MCF 10A (cell line): ENCODE results near the gene MTA3. TPM values are rescaled to one million over a fixed set of nuclear protein-coding genes. Genes with fewer than 3 reads are reported as not detected.

Source experiments
- BruUV-seq: library from RNA; stranded (reverse); fragments of 400-500 nt; replicated peaks from 2 replicates; lab custom pipeline; 2021; lab: Mats Ljungman, UMichigan
- CTCF ChIA-PET: fragments of 300-600 bp; sonication (Branson Sonifier 250); formaldehyde crosslinking; extraction: SDS; loops from one replicate; lab custom pipeline; 2021; ENCODE audit warnings: antibody characterized with exemption, inconsistent platforms; lab: Yijun Ruan, JAX
- POLR2A ChIA-PET: fragments of 300-600, 350-650 bp; sonication (Branson Sonifier 250); formaldehyde crosslinking; extraction: SDS; loops from one replicate; lab custom pipeline; 2020; ENCODE audit warnings: antibody characterized with exemption, inconsistent platforms; lab: Yijun Ruan, JAX
- DNase-seq: peaks from one replicate; pipeline ENCODE4 v3.0.0-alpha.2; 2018; ENCODE audit not compliant: unreplicated experiment
- H3K27ac Mint-ChIP-seq: one replicate; pipeline ENCODE4 v1.8.0; 2022; ENCODE audit warnings: mild to moderate bottlenecking, low read depth, mixed read lengths; ENCODE audit not compliant: unreplicated experiment
- H3K27me3 Mint-ChIP-seq: one replicate; pipeline ENCODE4 v1.8.0; 2022; ENCODE audit warnings: mixed read lengths; ENCODE audit not compliant: insufficient read depth, unreplicated experiment
- H3K36me3 Mint-ChIP-seq: one replicate; pipeline ENCODE4 v1.8.0; 2022; ENCODE audit warnings: mild to moderate bottlenecking, moderate library complexity, mixed read lengths; ENCODE audit not compliant: insufficient read depth, unreplicated experiment
- H3K4me1 Mint-ChIP-seq: one replicate; pipeline ENCODE4 v1.8.0; 2022; ENCODE audit warnings: mixed read lengths; ENCODE audit not compliant: insufficient read depth, unreplicated experiment
- H3K4me3 Mint-ChIP-seq: one replicate; pipeline ENCODE4 v1.8.0; 2022; ENCODE audit warnings: mild to moderate bottlenecking, moderate library complexity, mixed read lengths; ENCODE audit not compliant: unreplicated experiment
- H3K9me3 Mint-ChIP-seq: one replicate; pipeline ENCODE4 v1.8.0; 2022; ENCODE audit warnings: mixed read lengths; ENCODE audit not compliant: unreplicated experiment
- intact Hi-C: fragments of 100-400 bp; cut with micrococcal nuclease; formaldehyde crosslinking; loops from 2 replicates; pipeline ENCODE4 v1.14.1; 2022
- total RNA-seq: library from RNA; stranded (reverse); gene quantifications from 2 replicates; pipeline ENCODE4 v1.2.3, GENCODE V29; 2022
- TF ChIP-seq, protein P1 (sequence below): fragments of 200-600 bp; IDR thresholded peaks from one replicate; pipeline ENCODE4 v1.8.0; 2022; ENCODE audit warnings: antibody characterized with exemption, mild to moderate bottlenecking; ENCODE audit not compliant: unreplicated experiment

MTA3 gene
- total RNA-seq, 1 experiment from 2014 or later = 41.4 TPM

DNA sequence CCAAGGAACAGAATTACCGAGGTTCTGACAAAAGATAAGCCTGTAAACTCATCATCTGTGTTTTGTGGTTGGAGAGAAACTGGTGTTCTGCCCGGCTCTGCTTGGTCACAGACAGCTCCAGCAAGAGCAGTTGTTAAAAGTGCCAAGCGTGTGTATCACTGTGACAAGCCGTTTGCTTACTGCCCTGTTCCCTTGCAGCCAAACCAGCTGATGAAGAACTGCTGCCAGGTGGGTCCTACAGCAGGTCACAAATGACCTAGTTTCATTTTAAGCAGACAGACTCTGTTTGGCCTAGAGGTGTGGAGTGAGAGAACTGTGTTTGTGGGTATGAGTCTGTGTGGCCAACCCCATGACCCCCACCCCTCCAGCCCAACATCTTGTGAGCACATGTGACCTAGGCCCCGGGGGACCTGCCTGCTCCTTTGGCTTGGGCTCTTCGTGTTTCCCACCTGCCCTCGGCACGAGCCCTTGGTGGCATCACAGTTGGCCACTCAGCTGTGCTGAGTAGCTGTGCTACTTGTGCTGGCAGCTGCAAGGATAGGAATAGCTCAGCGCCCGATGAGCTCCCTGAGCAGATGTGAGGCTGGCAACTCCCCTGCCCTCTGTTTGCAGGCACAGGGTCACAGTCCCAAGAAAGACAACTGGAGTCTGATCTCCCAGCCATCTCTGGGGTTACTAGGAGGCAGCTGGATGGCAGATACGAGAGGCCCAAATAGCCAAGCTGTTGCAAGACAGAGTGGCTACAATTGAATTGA lies 185.8 kb downstream of the MTA3 start:
- H3K9me3 Mint-ChIP-seq = no peaks in the 10 kb centered on the region
- H3K27ac Mint-ChIP-seq = no peak overlapping the region
- ChIA-PET POLR2A (no interaction called here), CTCF (no interaction called here)
- no peak for DNase-seq
- no peak overlapping the region for H3K4me3 Mint-ChIP-seq
- H3K27me3 Mint-ChIP-seq = no peaks in the 10 kb centered on the region
- intact Hi-C loops = no loop called here
- BruUV-seq = no TSS peak
- H3K4me1 Mint-ChIP-seq = no peaks in the 10 kb centered on the region
- H3K36me3 Mint-ChIP-seq = peaks cover 4% of the 10 kb centered on the region
- TF ChIP-seq, protein P1, sequence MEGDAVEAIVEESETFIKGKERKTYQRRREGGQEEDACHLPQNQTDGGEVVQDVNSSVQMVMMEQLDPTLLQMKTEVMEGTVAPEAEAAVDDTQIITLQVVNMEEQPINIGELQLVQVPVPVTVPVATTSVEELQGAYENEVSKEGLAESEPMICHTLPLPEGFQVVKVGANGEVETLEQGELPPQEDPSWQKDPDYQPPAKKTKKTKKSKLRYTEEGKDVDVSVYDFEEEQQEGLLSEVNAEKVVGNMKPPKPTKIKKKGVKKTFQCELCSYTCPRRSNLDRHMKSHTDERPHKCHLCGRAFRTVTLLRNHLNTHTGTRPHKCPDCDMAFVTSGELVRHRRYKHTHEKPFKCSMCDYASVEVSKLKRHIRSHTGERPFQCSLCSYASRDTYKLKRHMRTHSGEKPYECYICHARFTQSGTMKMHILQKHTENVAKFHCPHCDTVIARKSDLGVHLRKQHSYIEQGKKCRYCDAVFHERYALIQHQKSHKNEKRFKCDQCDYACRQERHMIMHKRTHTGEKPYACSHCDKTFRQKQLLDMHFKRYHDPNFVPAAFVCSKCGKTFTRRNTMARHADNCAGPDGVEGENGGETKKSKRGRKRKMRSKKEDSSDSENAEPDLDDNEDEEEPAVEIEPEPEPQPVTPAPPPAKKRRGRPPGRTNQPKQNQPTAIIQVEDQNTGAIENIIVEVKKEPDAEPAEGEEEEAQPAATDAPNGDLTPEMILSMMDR = no peak

DNA sequence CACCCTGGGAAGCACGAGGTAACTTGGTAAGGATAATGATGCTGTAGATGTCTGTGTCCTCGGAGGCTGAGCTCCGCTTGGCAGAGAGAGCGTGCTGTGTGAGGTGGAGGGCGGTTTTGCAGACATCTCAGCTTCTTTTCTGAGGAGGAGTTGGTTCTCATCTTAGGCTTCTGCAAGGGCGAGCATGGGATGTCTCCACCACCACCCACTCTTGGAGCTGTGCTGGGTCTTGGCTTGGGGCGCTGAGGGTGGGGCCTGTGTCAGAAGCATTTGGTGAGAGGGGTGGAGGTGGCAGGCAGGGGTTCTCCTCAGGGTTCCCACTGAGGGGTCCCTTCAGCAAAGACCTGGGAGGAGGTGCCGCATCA lies 186.3 kb downstream of the MTA3 start:
- no TSS peak for BruUV-seq

DNA sequence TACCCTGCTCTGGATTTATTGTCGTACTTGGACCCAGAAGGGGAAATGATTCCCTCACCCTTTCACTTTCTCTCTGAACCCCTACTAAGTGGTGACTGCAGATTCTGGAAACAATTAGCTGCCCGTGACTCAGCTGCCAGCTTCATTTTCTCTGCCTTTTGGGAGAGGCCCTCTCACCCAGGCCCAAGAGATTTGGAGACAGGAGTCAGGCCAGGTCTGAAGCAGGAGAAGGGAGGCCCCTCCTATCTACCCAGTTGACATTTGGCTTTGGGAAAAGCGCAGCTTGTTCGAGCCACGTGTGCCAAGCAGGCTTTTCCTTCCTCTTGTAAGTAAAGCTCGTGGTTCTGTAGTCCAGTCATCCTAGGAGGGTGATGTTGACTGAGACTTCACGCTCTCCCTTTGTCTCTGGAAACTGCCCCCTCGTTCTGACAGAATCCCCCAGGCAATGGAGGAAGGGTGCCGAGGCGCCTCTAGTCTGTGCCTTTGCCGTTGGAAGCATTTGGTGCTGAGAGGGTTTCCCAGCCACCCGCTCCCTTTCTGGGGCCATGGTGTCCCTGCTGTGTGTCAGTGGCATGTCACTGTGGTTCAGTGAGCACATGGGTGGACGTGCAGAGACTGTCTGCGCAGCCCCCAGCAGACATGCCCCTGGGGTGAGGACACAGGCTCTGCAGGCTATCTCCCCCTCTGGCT lies 186.9 kb downstream of the MTA3 start:
- peaks cover 4% of the 10 kb centered on the region for H3K36me3 Mint-ChIP-seq
- TF ChIP-seq, protein P1 = no peak
- no peak overlapping the region for H3K27ac Mint-ChIP-seq
- H3K4me1 Mint-ChIP-seq = no peaks in the 10 kb centered on the region
- no TSS peak for BruUV-seq
- no peak overlapping the region for H3K4me3 Mint-ChIP-seq
- ChIA-PET POLR2A (no interaction called here), CTCF (interaction anchor here (1.2 kb wide), 1 partner anchor 13 kb away, joined by 3 read pairs; no protein-coding TSS in a partner anchor)
- no peaks in the 10 kb centered on the region for H3K27me3 Mint-ChIP-seq
- no peak for DNase-seq
- H3K9me3 Mint-ChIP-seq = no peaks in the 10 kb centered on the region
- intact Hi-C loops = no loop called here

More for the DNA sequence above, 186.3 kb downstream of the MTA3 start:
- Mint-ChIP-seq H3K27me3 (no peaks in the 10 kb centered on the region), H3K4me3 (no peak overlapping the region), H3K4me1 (no peaks in the 10 kb centered on the region), H3K27ac (no peak overlapping the region), H3K9me3 (no peaks in the 10 kb centered on the region), H3K36me3 (peaks cover 4% of the 10 kb centered on the region)
- no peak for DNase-seq
- POLR2A ChIA-PET = no interaction called here
- CTCF ChIA-PET = interaction anchor here (1.2 kb wide), 1 partner anchor 13 kb away, joined by 3 read pairs; no protein-coding TSS in a partner anchor
- TF ChIP-seq, protein P1 = no peak
- intact Hi-C loops = no loop called here

DNA sequence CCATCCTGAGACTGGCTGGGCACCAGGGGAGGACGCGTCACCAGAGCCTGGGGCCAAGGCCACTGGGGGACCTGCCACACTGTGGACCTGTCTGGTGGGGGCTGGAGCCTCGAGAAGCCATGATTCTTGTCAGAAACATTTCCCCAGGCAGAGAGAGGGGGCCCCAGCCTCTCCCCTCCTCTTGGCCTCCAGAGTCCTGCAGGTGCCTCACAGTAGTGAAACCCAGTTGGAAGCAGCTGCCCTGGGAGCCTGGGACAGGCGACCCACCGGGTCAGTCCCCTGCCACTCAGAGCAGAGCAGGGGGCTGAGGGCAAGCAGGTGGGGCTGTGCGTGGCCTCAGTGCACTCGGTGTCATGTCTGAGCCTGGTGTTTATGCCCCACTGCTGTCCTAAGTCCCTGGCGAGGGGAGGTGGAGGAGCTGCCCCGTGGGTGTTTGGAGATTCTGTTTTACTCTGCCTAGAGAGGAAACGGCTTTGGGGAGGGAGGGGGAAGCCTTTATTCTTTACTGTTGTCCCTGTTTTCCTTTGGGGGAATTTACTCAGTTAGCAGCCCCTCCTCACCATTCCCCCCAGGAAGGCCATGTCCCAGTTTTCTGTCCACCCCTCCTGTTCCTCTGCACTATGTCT lies 187.8 kb downstream of the MTA3 start:
- Mint-ChIP-seq H3K27me3 (no peaks in the 10 kb centered on the region), H3K9me3 (no peaks in the 10 kb centered on the region), H3K36me3 (peaks cover 4% of the 10 kb centered on the region), H3K27ac (no peak overlapping the region), H3K4me1 (peaks cover 3% of the 10 kb centered on the region), H3K4me3 (no peak overlapping the region)
- TF ChIP-seq, protein P1 = no peak
- no peak for DNase-seq
- BruUV-seq = no TSS peak
- ChIA-PET CTCF (no interaction called here), POLR2A (no interaction called here)
- intact Hi-C loops = no loop called here
